Spleen (tissue), 7 donors: ENCODE results near the gene ITGB6.

Experiments used
- POLR2A ChIP-seq, 3 donors: fragments of 450-650 bp; IDR thresholded peaks; one replicate each; pipeline ENCODE4 v1.5.1; 2017; ENCODE audit warnings: antibody characterized with exemption in 3 of 3, mild to moderate bottlenecking in 1 of 3
- TF ChIP-seq, protein P1 (sequence below), 11 experiments: fragments of 200-600 bp in 7 of 11; fragments of 450-650 bp in 4 of 11; sonication (generic) in 4 of 11; IDR thresholded peaks in 8 of 11; conservative IDR thresholded peaks in 3 of 11; 1 replicate in 7 of 11; 2 replicates in 4 of 11; pipeline versions ENCODE4 v1.4.0 to v1.8.0; 2016 to 2021; ENCODE audit warnings: antibody characterized with exemption in 11 of 11, inconsistent platforms in 4 of 11, mild to moderate bottlenecking in 1 of 11
- donor health status: DM: no; HTN: no; CAD: no; lungs with moderate emphysema.
- donor health status: DM: no; HTN: no; CAD: no.
- donor health status: DM: no; HTN: no; CAD: no.

- no peak for TF ChIP-seq POLR2A (IDR thresholded peaks at IDR 0.05)
- TF ChIP-seq, protein P1, sequence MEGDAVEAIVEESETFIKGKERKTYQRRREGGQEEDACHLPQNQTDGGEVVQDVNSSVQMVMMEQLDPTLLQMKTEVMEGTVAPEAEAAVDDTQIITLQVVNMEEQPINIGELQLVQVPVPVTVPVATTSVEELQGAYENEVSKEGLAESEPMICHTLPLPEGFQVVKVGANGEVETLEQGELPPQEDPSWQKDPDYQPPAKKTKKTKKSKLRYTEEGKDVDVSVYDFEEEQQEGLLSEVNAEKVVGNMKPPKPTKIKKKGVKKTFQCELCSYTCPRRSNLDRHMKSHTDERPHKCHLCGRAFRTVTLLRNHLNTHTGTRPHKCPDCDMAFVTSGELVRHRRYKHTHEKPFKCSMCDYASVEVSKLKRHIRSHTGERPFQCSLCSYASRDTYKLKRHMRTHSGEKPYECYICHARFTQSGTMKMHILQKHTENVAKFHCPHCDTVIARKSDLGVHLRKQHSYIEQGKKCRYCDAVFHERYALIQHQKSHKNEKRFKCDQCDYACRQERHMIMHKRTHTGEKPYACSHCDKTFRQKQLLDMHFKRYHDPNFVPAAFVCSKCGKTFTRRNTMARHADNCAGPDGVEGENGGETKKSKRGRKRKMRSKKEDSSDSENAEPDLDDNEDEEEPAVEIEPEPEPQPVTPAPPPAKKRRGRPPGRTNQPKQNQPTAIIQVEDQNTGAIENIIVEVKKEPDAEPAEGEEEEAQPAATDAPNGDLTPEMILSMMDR (IDR thresholded peaks at IDR 0.05 in 8 of 11, conservative IDR thresholded peaks at IDR 0.05 in 3 of 11), result no peak
Observed at GRCh38 chr2:160092445-160092844, 107.6 kb downstream of the ITGB6 start.
